CD4-positive, alpha-beta T cell treated with Interleukin-17A for 4 hours (primary cell): Measurements from ENCODE around the gene NOS1.
"Not testable (repeated sequence)": the region's sequence is repeated elsewhere in the genome, so short reads cannot be mapped to it uniquely, and the experiment has no call there.

Source experiments
- DNase-seq: peaks from one replicate; pipeline ENCODE4 v3.0.0-alpha.2; 2020; ENCODE audit warnings: mixed read lengths

Gene NOS1

GRCh38 chr12:117361347-117361751 lies at the start of gene NOS1:
Gene NOS1 (minus strand): TSS chr12:117361626. CDS start chr12:117331069, 30,557 bp downstream.
- no peak for DNase-seq

GRCh38 chr12:117409286-117409685 lies 47.9 kb upstream of the NOS1 start:
- DNase-seq = no peak

- DNase-seq = no peak
These were observed 46.9 kb upstream of the NOS1 start for GRCh38 chr12:117408161-117408791.

DNA sequence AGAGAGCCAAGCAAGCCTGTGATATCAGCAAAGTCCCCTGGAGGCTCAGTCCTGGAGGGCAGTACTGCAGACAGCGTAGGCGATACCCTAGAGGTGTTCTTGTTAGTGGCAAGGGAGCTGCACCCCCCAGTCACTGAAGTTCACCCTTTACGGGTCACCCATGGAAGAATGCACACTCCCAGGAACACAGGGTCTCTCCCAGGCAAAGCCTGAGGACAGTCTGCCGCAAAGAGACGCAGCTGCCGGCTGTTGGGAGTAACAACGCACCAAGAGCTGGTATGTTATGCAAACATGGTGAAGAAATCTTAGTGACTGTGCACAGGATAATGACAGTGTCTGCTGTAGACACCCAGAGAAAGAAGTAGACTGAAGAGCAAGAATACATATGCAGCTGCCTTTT lies 43.5 kb upstream of the NOS1 start:
- no peak for DNase-seq

DNA sequence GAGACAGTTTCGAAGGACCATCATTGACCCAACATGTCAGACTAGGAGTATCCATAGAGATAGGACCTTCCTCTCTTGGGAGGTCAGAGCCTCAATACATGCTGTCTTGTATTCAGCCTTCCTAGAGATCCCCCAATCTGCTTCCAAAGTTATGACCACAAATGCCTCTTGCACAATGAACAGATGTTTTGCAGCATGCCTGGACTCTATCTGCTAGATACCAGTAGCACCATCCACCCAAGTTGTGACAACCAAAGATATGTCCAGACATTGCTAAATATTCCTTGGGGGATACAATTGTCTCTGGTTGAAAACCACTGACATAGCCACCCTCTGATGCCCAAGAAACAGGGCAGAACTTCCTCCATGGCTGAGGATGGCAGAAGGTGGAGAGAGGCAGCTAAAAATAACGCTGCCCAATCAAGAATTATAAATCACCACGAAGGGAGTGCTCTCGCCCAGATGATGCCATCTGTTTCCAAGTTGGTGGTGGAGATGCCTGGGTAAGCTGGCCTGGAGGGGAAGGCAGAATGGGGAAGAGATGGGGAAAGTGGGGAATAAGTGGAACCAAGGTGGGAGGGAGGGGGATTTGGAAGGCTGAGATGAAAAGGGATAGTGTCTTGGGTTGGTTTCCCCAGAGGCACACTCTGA lies 42.9 kb upstream of the NOS1 start:
- no peak for DNase-seq

GRCh38 chr12:117403586-117404139 lies 42.2 kb upstream of the NOS1 start:
- no peak for DNase-seq

- DNase-seq = no peak
These were observed 40.9 kb upstream of the NOS1 start for GRCh38 chr12:117402363-117402762.

DNA sequence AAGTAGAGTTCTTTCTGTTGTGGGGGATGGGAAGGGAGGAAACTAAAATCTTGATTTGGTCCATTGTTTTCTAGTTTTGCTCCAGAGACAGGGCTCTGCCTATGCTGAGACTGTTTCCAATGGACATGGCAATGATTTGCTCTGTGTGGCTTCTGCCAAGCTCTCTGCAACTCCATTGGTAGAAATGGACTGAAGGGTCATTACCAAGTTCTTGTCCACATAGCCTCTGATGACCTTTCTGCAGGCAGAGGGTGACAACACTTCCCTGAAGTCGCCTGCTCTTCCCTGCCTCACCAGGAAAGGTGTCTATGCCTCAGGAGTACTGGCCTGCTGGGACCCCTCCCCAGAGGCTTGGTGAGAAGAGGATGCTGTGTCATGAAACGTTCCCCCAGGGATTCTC lies 39.5 kb upstream of the NOS1 start:
- DNase-seq = no peak

DNA sequence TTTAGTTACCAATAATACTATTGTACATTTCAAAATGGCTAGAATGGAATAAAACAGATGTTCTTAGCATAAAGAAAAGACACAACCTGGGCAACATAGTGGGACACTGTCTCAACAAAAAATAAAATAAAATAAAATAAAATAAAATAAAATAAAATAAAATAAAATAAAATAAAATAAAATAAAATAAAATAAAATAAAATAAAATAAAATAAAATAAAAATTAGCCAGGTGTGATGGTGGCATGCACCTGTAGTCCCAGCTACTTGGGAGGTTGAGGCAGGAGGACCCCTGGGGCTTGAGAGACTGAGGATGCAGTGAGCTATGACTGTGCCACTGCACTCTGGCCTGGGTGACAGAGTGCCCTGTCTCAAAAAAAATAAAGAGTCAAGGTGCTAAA lies 37.1 kb upstream of the NOS1 start:
- DNase-seq = not testable (repeated sequence)

- DNase-seq = no peak
These were observed 34.3 kb upstream of the NOS1 start for GRCh38 chr12:117395766-117396165.

GRCh38 chr12:117394491-117394890 lies 33.1 kb upstream of the NOS1 start:
- no peak for DNase-seq

GRCh38 chr12:117393656-117394055 lies 32.2 kb upstream of the NOS1 start:
- DNase-seq = no peak

DNA sequence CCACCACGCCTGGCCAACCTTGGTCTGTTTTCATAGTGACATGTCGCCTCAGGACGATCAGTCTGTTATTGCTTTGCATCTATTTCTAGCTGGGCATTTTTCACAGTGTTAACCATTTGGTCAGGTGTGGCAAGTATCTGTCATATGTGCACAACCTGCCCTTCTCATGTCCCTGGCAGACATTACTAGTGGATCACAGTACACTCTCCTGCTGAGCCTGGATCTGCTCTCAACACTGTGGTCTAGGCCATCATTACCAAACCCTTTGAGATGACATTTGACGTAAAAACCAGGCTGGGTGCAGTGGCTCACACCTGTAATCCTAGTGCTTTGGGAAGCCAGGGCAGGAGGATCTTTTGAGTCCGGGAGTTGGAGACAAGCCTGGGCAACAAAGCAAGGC lies 29.4 kb upstream of the NOS1 start:
- DNase-seq = no peak

DNA sequence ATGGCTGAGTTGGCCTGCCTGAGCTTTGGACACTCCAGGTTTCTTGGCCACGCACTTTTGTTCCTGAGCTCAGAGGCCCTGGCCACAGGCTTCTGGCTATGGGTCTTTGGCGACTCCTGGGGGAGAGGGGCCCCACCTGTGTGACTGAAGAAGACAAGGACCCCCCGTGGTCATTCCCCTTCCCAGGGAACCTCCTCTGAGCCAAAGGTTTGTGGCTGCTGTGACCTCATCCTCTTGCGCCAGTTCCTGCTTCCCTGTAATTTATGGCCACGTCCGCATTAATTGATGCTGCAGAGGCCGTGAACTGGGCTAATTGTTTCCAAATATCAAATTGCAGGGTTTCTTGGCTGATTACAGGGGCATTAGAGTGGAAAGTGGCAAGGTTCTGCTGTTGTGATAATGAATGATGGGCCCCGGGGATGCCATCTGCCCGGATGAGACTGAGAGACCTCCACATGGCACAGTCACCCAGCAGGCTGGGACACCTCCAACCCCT lies 27.6 kb upstream of the NOS1 start:
- DNase-seq = no peak

- DNase-seq = no peak
These were observed 26.4 kb upstream of the NOS1 start for GRCh38 chr12:117387832-117388231.

GRCh38 chr12:117384735-117385134 lies 23.3 kb upstream of the NOS1 start:
- no peak for DNase-seq

- DNase-seq = no peak
These were observed 18.7 kb upstream of the NOS1 start for GRCh38 chr12:117380083-117380482.

DNA sequence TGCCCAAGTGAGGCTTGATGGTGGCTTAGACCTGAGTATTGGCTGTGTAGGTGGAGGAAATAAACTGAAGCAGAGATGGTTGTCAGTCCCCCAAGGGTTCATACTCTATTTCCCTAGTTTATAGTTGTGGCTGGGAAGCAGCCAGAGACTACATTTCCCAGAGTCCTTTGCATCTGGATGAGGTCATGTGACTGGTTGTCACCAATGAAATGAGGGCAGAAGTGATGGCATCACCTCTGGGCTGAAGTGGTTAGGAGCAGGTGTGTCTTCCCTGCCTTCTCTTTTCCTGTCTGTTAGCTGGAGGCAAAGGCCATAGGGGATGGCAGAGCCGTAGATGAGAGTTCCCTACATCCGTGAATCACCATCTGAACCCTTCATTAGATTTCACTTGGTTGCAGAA lies 16.3 kb upstream of the NOS1 start:
- no peak for DNase-seq

DNA sequence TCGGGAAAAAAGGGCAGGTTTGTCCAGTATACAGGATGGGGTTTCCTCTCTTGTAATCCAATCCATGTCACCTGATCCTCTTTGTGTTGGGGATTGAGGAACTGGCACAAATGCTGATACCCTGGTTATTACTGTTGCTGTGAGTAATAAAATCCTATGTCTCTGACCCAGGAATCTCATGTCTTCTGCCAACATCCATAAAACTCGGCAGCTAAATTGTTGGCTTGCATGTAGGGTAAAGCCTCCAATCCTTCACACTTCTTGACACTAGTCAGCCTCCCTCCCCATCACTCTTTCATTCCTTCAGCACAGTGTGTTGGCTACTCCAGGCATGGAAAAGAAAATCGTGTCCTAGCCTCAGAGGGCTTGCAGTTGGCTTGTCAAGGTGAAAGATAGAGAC lies 9.2 kb upstream of the NOS1 start:
- no peak for DNase-seq

GRCh38 chr12:117370000-117370399 lies 8.6 kb upstream of the NOS1 start:
- not testable (repeated sequence) for DNase-seq

DNA sequence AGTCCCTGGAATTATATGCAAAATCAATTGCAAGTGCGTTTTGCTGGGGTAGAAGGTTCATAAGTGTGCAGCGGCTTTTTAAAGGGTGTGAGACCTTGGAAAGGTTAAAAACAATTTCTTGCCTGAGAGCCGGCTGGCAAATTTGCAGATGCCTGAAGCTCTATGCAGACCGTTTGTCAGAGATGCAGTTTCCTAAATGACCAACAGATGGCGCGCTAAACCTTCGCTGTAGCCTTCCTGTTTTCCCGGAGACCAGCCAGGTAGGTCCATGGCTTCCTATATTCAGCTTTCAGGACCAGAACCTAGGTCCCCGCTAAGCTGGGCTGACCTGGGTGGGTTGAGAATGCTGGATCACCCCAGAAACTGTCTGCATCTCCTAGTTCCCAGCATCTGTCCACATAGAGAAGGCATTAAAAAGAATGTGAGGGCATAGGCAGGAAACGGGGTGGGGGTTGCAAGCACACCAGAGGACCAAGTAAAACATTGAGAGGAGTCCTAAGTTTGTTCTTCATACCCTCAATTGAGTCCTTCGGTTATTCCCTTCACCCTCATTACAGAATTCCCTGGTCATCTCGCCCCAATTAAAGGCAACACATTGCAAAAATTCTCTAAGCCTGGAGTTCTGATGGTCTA lies 5.7 kb upstream of the NOS1 start:
- DNase-seq = peak; percentile 38

GRCh38 chr12:117365049-117365616 lies 3.7 kb upstream of the NOS1 start:
- no peak for DNase-seq

DNA sequence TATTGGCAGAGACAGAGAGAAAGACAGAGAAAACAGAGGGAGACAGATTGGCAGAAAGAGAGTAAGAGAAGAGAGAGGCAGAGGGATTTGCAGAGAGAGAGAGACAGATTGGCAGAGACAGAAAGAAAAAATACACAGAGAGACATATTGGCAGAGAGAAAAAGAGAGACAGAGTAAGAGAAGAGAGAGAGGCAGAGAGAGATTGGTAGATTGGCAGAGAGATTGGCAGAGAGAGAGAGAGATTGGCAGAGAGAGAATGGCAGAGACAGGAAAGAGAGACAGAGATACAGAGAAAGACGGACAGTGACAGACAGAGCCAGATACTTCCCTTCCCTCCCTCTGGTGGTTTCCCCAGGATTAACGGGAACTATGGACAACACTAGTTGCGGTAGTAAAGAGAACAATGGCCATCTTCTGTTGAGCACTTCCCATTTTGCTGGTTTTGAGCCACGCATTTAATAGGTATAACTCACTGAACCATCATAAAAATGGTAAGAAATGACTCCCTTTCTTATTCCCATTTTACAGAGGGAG lies 2.6 kb upstream of the NOS1 start:
- no peak for DNase-seq
